ENCODE measurements around the gene ZNF500. TPM values are rescaled to one million over a fixed set of nuclear protein-coding genes. Genes with fewer than 3 reads are reported as not detected.
"Not testable (repeated sequence)": the region's sequence is repeated elsewhere in the genome, so short reads cannot be mapped to it uniquely, and the experiment has no call there.

The ZNF500 gene
- total RNA-seq, 1 donor from 2014 or later: 6.9 TPM

GRCh38 chr16:4744555-4745273 is 22.2 kb downstream of the ZNF500 start:
- DNase-seq (ENCODE audit: low read depth): no peak
- no peak for TF ChIP-seq CTCF (conservative IDR thresholded peaks at IDR 0.05; ENCODE audit: low read depth, low read length)
- H3K4me3 ChIP-seq (ENCODE audit: low read depth, low read length): no peak overlapping the region

GRCh38 chr16:4743226-4743878 is 23.6 kb downstream of the ZNF500 start:
- TF ChIP-seq CTCF (conservative IDR thresholded peaks at IDR 0.05; ENCODE audit: low read depth, low read length): no peak
- no peak for DNase-seq (ENCODE audit: low read depth)
- no peak overlapping the region for H3K4me3 ChIP-seq (ENCODE audit: low read depth, low read length)

GRCh38 chr16:4738370-4738769 is 28.6 kb downstream of the ZNF500 start:
- not testable (repeated sequence) for H3K4me3 ChIP-seq (ENCODE audit: low read depth, low read length); DNase-seq (ENCODE audit: low read depth)

- no peak overlapping the region for H3K4me3 ChIP-seq (ENCODE audit: low read depth, low read length)
- DNase-seq (ENCODE audit: low read depth): no peak
- no peak for TF ChIP-seq CTCF (conservative IDR thresholded peaks at IDR 0.05; ENCODE audit: low read depth, low read length)
Observed at GRCh38 chr16:4737545-4737944, 29.4 kb downstream of the ZNF500 start.

GRCh38 chr16:4736546-4736945 is 30.4 kb downstream of the ZNF500 start:
- no peak overlapping the region for H3K4me3 ChIP-seq (ENCODE audit: low read depth, low read length)
- no peak for TF ChIP-seq CTCF (conservative IDR thresholded peaks at IDR 0.05; ENCODE audit: low read depth, low read length)
- no peak for DNase-seq (ENCODE audit: low read depth)

- DNase-seq (ENCODE audit: low read depth): no peak
- TF ChIP-seq CTCF (conservative IDR thresholded peaks at IDR 0.05; ENCODE audit: low read depth, low read length): no peak
- peak overlapping the region; percentile 100 for H3K4me3 ChIP-seq (ENCODE audit: low read depth, low read length)
Observed at GRCh38 chr16:4734730-4735535, 32.0 kb downstream of the ZNF500 start.

GRCh38 chr16:4734063-4734729 is 32.8 kb downstream of the ZNF500 start, which contains the start of the genes ANKS3 and DNAAF8:
Gene ANKS3, minus strand, starts transcription at chr16:4734271. Its CDS starts 4,122 bp downstream, at chr16:4730149.
Gene DNAAF8, plus strand, starts transcription at chr16:4734537. Its CDS starts 1,978 bp downstream, at chr16:4736515.
- DNase-seq (ENCODE audit: low read depth): peak; percentile 54
- peak within 1 kb of the TSS; percentile 100 for H3K4me3 ChIP-seq (ENCODE audit: low read depth, low read length)
- no peak for TF ChIP-seq CTCF (conservative IDR thresholded peaks at IDR 0.05; ENCODE audit: low read depth, low read length)

All from epithelial cell of proximal tubule (primary cell).